NAMALWA (cell line): ENCODE data around the gene SLC9A1.

ENCODE experiments used
- DNase-seq: peaks from one replicate; pipeline ENCODE4 v3.0.0-alpha.2; 2015; ENCODE audit warnings: low spot score

Gene SLC9A1

DNA sequence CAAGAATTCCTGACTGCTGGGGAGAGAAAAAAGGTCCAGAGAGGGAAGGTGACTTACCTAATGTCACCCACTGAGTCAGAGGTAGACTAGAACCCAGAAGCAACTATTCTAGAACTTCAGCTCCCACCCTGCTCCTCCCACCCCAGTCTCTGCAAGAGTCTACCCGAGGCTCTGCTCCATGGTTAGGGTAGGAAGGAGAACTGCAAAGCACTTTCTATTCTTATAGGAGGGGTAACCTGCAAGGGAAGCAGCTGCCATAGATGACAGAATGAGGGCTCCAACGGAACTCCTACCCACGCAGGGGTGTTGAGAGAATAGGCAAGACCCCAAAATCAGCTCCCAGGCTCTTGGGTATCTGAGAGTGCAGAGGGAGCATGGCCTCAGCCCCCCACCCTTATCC lies 4.3 kb downstream of the SLC9A1 start:
- DNase-seq, result no peak

DNA sequence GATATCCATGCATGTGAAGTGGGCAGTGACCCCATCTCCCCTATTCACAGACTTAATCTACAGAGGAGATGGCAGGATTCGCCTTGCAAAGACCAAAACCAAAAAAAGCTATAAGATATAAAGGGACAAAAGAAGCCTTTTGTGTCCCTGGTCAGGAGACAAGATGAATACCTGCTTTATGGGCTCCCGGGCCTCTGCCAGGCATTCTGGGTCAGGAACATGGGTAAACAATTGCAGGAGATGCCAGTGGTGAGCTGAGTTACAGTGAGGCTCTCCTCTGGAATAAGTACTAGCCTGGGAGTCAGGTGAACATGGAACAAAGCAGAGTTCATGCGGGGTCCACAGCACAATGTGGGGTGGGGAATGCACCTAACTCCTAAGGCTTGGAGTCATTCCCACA lies 4.7 kb downstream of the SLC9A1 start:
- DNase-seq, result no peak

DNA sequence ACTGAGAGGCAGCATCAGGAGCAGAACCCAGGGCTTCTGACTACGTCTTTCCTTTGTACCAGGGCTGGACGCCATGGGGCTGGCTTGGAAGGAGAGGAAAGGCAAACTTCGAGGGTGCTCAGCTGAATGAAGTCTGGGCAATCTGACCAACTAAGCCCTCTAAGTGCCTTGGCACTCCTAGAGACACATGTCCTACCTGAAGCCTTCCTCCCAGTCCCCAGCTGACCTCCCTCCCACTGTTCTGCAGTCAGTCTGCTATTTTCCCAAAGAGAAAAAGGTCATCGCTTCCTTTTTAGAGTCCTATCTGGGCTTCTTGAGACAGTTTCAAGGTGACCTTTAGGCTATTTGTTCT lies 5.2 kb downstream of the SLC9A1 start:
- DNase-seq, result no peak

DNA sequence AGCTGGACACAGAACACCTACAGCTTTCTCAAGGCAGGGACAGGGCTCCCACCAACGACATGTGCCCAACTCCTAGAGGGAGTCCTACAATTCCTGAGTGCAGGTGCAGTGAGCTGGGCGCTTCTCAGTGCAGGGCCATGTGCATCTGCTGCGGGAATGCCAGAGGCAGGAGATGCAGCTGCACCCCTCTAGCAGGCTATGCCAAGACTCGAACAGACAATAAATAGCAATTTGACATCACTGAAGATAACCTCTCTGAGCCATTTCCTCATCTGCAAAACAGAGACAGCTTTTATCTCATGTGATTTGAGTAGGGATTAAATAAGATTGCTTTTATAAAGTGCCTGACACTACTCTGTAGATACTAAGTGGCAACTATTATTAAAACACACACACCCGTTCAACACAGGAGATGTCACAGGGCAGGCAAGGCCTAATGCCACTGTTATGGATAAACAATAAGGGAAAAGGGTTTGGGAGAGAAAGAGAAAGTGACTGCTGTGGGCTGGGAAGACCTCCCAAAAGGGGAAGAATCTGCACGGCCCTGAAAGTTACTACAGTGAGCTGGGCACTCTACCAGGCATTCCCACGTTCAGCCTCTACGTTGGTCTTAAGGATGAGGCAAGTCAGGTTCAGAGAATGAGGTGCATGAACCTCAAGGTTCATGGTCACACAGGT lies 5.7 kb downstream of the SLC9A1 start:
- DNase-seq, result peak; percentile 55

DNA sequence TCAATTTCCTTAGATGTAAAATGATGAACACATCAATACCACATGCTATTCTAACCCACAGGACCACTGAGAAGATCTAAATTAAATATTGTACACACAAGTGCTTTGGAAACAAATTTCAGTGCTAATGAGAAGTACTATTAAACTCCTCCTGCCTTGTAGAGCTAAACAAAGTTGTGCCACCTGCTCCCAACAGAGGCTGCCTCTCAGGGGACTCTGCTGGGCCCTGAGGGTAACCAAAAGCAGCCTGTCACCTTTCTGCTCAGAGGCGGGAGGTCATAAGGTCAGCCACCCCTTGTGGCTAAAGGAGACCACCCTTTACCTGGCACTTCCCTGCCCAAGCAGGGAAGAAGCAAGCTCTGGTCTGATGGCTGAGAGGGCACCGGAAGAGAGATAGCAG lies 6.3 kb downstream of the SLC9A1 start:
- DNase-seq, result peak; percentile 60

DNA sequence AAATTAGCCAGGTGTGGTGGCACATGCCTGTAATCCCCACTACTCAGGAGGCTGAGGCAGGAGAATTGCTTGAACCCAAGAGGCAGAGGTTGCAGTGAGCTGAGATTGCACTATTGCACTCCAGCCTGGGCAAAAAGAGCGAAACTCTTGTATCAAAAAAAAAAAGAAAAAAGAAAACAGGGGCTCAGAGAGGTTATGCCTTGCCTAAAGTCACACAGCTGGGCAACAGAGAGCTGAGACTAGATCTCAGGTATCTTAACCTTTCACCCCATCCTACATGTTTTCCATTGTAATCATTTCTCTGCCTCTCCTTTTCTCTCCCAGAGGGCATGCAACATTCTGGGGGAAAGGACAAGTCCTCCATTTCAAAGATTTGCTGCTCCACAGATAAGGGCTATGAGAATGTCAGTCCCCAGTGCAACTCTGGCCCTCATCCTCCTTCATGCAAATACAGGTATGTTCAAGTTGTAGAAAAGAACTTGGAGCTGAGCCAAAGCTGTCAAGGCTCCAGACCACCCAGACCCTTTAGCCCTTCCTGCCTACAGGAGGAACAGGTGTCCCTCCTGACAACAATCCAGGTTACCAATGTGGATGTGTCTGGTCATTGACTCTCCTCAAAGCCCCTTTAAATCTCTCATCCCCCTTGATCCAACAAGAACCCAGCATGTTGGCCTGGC lies 6.9 kb downstream of the SLC9A1 start:
- DNase-seq, result peak; percentile 45

DNA sequence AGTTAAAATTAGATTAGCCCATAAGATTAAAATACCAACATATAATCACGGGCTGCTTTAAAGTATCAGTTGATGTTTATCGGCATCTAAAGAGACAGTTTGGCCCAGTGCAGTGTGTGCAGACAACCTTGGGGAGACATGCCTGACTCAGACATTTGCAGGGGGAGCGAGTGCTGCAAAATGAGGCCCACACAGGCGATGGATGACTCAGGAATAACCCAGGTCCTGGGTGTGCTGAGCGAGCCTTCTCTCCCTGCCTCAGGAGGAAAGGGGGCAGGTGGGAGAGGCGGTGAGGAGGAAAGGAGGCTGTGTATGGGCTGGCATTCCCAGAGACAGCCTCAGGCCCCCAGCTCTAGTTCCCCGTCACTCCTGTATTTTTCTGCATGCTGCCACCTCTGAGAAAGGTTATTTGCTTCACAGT lies 9.0 kb downstream of the SLC9A1 start:
- DNase-seq, result no peak

DNA sequence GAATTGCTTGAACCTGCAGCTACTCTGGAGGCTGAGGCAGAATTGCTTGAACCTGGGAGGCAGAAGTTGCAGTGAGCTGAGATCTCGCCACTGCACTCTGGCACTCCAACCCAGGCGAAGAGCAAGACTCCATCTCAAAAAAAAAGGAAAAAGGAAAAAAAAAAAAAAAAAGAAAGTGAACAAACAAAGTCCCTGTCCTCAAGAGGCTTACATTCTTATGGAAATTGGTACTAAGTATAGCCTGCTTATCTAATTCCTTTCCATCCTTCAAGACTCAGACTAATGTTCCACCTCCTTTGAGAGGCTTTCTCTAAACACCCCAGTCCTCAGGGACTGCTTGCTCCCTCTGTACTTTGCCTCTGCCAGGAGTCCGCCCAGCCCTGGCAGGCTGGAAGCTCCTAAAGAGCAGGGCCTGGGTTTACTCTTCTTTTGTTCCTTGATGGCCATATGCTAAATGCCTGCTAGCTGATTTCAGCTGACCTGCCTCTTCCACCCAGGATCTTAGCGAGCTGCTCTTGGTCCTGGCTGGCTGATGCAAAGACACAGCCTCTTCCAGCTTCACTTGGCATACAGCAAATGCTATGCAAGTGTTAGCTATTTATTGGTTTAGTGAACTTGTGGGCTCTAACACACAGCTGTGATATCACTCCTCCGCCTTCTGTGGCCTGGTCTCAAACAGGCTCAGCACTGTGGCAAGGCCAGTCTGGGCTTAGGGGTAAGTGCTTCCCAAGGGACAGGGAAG lies 9.8 kb downstream of the SLC9A1 start:
- DNase-seq, result no peak

DNA sequence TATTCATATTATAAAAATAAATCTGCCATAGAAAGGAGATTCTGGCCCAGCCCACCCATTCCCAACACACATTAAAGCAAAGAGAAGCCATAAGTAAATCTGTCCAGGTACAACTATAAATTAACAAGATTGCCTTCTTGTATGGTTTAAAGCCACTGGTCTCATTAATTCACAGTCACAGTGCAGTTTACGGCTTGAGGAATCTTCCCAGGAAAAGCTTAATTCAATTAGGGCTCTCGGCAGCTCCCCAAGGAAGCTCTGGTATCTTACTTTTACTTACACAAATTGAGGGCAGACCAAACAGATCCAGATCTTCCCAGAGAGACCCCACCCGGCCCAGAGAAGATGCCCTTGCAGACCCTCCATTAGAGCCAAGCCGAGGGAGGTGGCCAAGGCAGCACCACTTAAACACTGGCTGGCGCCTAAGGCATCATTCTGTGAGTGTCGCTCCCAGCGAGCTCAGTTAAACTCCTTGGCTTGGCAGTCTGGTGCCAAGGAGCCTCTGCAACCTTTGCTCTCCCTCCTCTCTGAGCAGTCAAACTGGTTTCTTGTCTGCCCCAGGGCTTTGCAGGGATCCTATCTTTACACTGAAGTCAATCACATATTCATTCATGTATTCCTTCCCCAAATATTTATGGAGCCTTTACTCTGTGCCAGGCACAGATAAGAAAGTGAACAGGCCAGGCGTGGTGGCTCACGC lies 10.7 kb downstream of the SLC9A1 start:
- DNase-seq, result no peak

DNA sequence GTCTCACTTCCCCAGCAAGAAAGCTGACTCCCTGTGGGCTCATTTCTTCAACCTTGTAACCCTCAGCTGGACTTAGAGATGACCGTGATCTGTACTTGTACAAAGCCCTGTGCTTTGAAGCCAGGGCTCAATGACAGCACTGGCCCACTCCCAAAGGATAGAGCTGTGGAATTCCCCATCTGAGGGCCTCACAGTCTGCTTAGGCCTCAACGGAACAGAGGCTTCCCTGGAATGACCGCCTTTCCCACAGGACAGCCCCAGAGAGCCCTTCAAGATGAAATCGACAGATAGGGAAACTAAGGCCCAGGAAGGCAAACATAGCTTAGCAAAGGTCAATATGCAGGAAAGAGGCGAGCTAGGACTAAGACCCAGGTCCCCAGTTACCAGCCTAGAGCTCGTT lies 11.5 kb downstream of the SLC9A1 start:
- no peak for DNase-seq

DNA sequence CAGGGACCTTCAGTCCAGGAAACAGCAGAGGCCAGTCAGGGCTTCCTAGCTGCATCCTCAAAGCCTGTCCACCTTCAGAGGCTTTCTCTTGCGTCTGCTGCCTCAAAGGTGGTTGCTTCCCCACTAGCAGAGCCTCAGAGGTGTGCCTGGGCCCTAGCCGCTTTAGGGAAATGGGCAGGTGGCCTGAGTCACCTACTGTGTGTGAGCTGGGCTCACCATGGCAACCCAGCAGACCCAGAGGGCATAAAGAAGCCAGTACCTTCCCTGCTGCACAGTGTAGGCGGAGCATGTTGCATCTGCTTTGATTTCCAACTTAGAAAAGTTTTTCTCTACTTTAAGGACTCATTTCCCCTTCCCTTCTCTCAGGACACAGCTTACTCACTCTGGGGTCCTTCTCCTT lies 12.5 kb downstream of the SLC9A1 start:
- no peak for DNase-seq

DNA sequence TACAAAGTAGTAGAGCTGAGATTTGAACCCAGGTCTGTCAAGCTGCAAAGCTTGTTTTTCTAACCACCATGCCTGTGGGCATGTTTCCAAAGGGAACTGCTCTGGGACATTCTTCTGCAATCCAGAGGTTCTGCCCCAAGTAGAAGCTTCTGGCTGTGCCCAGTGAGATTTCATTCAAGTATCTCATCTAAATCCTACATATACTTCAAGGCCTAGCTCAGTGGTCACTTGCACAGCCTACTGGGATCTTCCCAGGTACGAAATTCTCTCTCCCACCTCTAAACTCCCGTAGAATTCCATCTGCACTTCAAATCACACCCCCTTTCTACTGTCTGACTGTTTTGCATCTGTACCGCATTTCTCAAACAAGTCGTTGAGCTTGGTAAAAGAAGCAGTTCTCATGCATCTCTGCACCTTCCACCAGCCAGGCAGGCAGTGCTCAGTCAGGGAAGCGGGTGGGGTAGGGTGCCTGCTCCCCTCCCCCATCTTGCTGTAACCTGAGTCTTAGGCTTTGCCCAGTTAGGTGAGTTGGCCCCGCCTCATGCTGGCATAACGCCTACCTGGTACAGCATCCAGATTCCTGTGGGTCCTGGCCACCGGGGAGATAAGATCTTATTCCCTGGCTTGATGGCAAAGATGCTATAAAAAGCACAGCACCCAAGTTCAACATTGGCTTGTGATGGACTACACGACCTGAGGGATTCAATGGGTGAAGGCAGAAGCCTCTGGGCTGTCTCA lies 13.5 kb downstream of the SLC9A1 start:
- no peak for DNase-seq

DNA sequence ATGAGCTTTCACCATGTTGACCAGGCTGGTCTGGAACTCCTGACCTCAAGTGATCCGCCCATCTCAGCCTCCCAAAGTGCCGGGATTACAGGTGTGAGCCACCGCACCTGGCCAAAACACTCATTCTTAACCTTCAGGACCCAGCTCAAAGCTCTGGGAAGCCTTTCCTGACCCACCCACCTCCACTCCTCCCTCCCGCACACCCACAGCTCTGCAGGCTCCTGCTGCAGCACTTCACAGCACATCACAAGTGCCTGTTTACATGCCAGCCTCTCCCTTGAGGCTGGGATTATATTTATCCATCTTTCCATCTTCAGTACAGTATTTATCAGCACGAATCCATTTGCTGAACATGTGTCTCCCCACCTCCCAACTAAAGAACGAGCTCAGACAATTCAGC lies 14.9 kb downstream of the SLC9A1 start:
- no peak for DNase-seq

DNA sequence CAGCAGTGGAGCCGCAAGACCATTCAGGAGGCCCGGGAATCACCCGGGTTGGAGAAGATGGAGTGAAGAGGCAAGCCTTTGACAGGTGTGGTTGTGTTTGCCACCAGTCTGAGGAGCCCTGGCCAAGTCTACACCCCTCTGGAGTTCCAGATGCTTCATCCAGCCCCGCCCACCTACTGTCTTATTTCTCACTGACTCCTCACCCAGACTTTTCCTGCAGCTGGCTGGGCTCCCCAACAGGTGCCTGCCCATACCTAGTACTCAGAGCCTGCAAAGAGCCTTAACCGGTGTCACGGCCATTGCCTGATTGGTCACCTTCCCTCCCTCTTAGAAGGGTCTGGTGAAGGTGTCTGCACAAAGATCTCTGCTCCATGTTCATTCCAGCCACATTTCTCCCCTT lies 16.0 kb downstream of the SLC9A1 start:
- DNase-seq, result no peak

DNA sequence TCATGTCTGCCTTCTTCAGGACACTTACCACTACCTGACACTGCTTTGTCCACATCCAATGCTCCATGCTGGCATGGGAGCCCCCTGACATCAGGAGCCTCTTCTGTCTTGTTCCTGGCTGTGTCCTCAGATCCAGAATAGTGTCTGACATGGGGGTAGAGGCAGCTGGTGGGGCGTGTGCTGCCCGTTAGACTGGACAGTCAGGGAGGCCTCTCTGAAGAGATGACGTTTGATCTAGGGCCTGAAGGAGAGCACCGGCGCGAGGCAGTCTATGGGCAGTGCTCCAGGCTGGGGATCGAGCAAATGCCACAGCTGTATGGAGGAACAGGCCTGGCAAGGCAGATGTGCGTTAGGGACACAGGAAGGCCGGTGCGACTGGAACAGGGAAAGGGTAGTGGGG lies 16.6 kb downstream of the SLC9A1 start:
- no peak for DNase-seq

DNA sequence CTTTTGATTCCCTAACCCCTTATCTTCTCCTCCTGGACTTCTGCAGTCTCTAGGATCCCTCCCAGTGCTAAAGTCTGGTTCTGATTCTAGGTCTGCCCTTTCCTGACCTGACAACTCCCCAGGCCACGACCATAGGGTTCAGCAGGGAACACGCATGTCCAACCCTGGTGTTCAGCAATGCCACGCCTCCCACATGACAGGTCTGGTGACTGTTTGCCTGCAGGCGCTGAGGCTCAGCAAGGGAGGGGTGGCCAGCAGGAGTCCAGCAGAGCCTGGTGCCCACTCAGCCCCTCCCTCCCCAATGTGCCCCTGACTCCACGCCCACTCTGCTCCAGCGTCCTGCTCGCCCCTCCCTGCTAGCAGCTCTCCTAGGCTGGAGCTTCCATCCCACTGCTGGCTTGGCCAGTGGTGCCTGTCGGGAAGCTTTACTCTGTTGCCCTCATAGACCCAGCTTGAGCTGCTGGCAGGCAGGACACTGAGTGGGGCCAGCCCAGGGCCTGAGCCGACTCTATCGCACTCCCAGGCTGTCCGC lies 17.3 kb downstream of the SLC9A1 start:
- no peak for DNase-seq

DNA sequence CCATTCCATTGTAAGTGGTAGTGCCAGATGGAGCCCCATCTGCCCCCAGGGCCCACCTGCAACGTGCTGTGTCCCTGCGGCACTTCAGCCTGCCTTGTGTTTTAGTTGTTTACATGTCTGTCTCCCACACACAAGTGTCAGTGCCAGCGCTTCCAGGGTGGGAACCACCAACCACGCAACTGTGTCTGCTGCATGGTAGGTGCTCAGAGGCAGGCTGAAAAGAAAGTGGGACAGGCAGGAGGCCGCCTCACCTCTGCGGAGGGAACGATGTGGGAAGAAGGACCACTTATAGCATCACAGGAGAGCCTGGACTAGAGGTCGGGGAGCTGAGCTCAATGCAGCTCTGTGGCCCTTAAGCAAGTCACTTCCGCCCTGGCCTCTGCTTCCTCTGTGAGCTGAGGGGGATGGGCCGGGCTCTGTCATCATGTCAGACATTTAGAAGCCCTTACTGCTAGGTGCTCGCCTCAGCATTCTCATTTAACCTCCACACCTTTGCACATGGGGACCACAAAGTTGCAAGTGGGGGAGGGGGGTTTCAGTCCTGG lies 17.9 kb downstream of the SLC9A1 start:
- DNase-seq, result peak; percentile 44

DNA sequence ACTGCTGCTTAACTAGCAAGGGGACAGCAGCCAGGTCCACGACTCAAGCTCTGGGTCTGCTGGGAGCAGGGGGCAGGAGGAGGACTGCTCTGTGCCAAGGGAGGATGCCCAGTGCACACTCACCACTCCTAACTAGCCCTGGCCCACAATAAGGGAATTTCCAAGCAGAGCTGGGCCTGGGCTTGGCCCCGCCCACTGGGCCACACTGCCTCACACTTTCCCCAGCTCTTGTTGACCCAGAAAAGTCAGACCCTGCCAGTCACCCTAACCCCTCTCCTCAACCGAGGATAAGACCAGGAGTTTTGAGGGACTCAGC lies 18.7 kb downstream of the SLC9A1 start:
- DNase-seq, result no peak

DNA sequence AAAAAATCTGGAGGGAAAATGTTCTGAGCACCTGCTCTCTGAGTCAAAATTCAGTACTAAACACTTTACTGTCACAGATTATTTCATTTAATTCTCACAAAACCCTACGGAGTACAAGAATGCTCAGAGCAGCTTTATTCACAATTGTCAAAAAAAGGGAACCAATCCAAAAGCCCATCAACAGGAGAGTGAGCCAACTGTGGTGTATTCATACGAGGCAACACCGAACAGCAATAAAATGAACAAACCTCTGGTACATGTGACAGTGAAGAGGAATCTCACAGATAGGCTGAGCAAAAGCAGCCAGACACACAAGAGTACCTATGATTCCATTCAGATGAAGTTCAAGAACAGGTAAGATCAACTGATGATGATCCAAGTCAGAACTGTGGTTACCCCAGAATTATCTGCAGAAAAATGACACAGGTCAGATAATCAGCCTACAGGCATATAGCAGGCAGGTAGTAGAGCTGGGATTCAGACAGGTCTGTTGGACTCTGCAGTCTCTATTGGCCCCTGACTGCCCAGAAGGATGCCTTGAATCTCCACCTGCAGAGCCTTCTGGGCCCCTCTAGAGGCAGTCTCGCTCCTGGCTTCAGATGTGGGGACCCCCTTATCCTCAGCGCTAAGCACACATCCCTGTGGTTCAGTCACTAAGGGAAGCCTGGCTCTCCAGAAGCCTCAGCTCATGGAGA lies 19.2 kb downstream of the SLC9A1 start:
- no peak for DNase-seq

DNA sequence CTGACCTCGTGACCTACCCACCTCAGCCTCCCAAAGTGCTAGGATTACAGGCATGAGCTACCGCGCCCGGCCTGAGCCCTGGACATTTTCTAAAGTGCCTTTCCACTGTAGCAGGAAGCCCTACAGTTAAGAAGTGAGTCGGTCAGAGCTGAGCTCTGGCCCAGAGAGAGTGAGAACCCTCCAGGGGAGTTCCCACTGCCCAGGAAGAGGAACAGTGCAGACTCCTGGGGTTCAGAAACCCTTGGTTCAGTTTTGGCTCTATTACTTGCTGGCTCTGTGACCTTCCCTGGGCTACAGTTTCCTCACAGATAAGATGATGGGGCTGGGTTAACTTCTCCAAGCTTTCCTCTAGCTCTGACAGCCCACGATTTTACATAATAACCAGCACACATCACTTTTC lies 20.9 kb downstream of the SLC9A1 start:
- DNase-seq, result no peak

DNA sequence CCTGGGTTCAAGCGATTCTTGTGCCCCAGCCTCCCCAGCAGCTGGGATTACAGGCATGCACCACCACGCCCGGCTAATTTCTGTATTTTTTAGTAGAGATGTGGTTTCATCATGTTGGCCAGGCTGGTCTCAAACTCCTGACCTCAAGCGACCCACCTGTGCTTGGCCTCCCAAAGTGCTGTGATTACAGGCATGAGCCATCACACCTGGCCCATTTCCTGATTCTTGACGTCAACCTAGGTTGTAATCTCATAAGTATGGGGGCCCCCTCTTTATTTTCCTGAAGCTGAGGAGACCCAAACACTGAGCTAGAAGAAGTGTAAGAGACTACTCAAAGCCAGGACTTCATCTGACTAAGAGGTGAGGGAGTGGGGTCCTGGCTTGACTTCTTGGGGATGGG lies 21.8 kb downstream of the SLC9A1 start:
- DNase-seq, result no peak
